MCF 10A (cell line): ENCODE results near the gene MYLK. TPM values are rescaled to one million over a fixed set of nuclear protein-coding genes. Genes with fewer than 3 reads are reported as not detected.
"Not testable (repeated sequence)": the region's sequence is repeated elsewhere in the genome, so short reads cannot be mapped to it uniquely, and the experiment has no call there.

Experiments used
- BruUV-seq: library from RNA; stranded (reverse); fragments of 400-500 nt; replicated peaks from 2 replicates; lab custom pipeline; 2021; lab: Mats Ljungman, UMichigan
- CTCF ChIA-PET: fragments of 300-600 bp; sonication (Branson Sonifier 250); formaldehyde crosslinking; extraction: SDS; loops from one replicate; lab custom pipeline; 2021; ENCODE audit warnings: antibody characterized with exemption, inconsistent platforms; lab: Yijun Ruan, JAX
- POLR2A ChIA-PET: fragments of 300-600, 350-650 bp; sonication (Branson Sonifier 250); formaldehyde crosslinking; extraction: SDS; loops from one replicate; lab custom pipeline; 2020; ENCODE audit warnings: antibody characterized with exemption, inconsistent platforms; lab: Yijun Ruan, JAX
- DNase-seq: peaks from one replicate; pipeline ENCODE4 v3.0.0-alpha.2; 2018; ENCODE audit not compliant: unreplicated experiment
- H3K27ac Mint-ChIP-seq: one replicate; pipeline ENCODE4 v1.8.0; 2022; ENCODE audit warnings: mild to moderate bottlenecking, low read depth, mixed read lengths; ENCODE audit not compliant: unreplicated experiment
- H3K27me3 Mint-ChIP-seq: one replicate; pipeline ENCODE4 v1.8.0; 2022; ENCODE audit warnings: mixed read lengths; ENCODE audit not compliant: insufficient read depth, unreplicated experiment
- H3K36me3 Mint-ChIP-seq: one replicate; pipeline ENCODE4 v1.8.0; 2022; ENCODE audit warnings: mild to moderate bottlenecking, moderate library complexity, mixed read lengths; ENCODE audit not compliant: insufficient read depth, unreplicated experiment
- H3K4me1 Mint-ChIP-seq: one replicate; pipeline ENCODE4 v1.8.0; 2022; ENCODE audit warnings: mixed read lengths; ENCODE audit not compliant: insufficient read depth, unreplicated experiment
- H3K4me3 Mint-ChIP-seq: one replicate; pipeline ENCODE4 v1.8.0; 2022; ENCODE audit warnings: mild to moderate bottlenecking, moderate library complexity, mixed read lengths; ENCODE audit not compliant: unreplicated experiment
- H3K9me3 Mint-ChIP-seq: one replicate; pipeline ENCODE4 v1.8.0; 2022; ENCODE audit warnings: mixed read lengths; ENCODE audit not compliant: unreplicated experiment
- CTCF ChIP-seq: fragments of 200-600 bp; IDR thresholded peaks from one replicate; pipeline ENCODE4 v1.8.0; 2022; ENCODE audit warnings: antibody characterized with exemption, mild to moderate bottlenecking; ENCODE audit not compliant: unreplicated experiment
- intact Hi-C: fragments of 100-400 bp; cut with micrococcal nuclease; formaldehyde crosslinking; loops from 2 replicates; pipeline ENCODE4 v1.14.1; 2022
- total RNA-seq: library from RNA; stranded (reverse); gene quantifications from 2 replicates; pipeline ENCODE4 v1.2.3, GENCODE V29; 2022

Gene MYLK
- total RNA-seq, 1 experiment from 2014 or later, result 2.3 TPM

GRCh38 chr3:123893012-123893411 is 8.9 kb upstream of the MYLK start:
- H3K4me1 Mint-ChIP-seq, result no peaks in the 10 kb centered on the region
- H3K27ac Mint-ChIP-seq, result no peak overlapping the region
- DNase-seq, result no peak
- no peak for TF ChIP-seq CTCF
- ChIA-PET CTCF (no interaction called here), POLR2A (no interaction called here)
- H3K9me3 Mint-ChIP-seq, result peaks cover 7% of the 10 kb centered on the region
- no peaks in the 10 kb centered on the region for H3K27me3 Mint-ChIP-seq
- H3K4me3 Mint-ChIP-seq, result no peak overlapping the region
- intact Hi-C loops, result no loop called here
- no TSS peak for BruUV-seq
- no peaks in the 10 kb centered on the region for H3K36me3 Mint-ChIP-seq

GRCh38 chr3:123892195-123892594 is 8.1 kb upstream of the MYLK start:
- BruUV-seq, result no TSS peak
- no peaks in the 10 kb centered on the region for H3K36me3 Mint-ChIP-seq
- H3K27me3 Mint-ChIP-seq, result no peaks in the 10 kb centered on the region
- no peak for TF ChIP-seq CTCF
- no peak overlapping the region for H3K4me3 Mint-ChIP-seq
- H3K9me3 Mint-ChIP-seq, result peaks cover 7% of the 10 kb centered on the region
- intact Hi-C loops, result no loop called here
- ChIA-PET CTCF (interaction anchor here (0.6 kb wide), 1 partner anchor 89 kb away, joined by 3 read pairs; no protein-coding TSS in a partner anchor), POLR2A (no interaction called here)
- H3K27ac Mint-ChIP-seq, result no peak overlapping the region
- DNase-seq, result no peak
- no peaks in the 10 kb centered on the region for H3K4me1 Mint-ChIP-seq

GRCh38 chr3:123890991-123891390 is 6.9 kb upstream of the MYLK start:
- DNase-seq, H3K9me3 Mint-ChIP-seq, BruUV-seq, H3K4me1 Mint-ChIP-seq, H3K27ac Mint-ChIP-seq, H3K36me3 Mint-ChIP-seq, intact Hi-C loops, H3K27me3 Mint-ChIP-seq, H3K4me3 Mint-ChIP-seq: not testable (repeated sequence)
- ChIA-PET CTCF (interaction anchor here (1.1 kb wide), 1 partner anchor 50 kb away, joined by 3 read pairs; no protein-coding TSS in a partner anchor), POLR2A (interaction anchor here (0.6 kb wide), 1 partner anchor 42 kb away, joined by 3 read pairs; no protein-coding TSS in a partner anchor)

GRCh38 chr3:123890162-123890561 is 6.0 kb upstream of the MYLK start:
- H3K36me3 Mint-ChIP-seq, H3K27ac Mint-ChIP-seq, H3K9me3 Mint-ChIP-seq, intact Hi-C loops, H3K4me1 Mint-ChIP-seq, BruUV-seq, DNase-seq, H3K4me3 Mint-ChIP-seq: not testable (repeated sequence)
- CTCF ChIA-PET, result interaction anchor here (0.6 to 1.1 kb wide), 3 partner anchors 19 to 825 kb away, joined by 3 read pairs; no protein-coding TSS in a partner anchor
- POLR2A ChIA-PET, result interaction anchor here (0.6 kb wide), 1 partner anchor 41 kb away, joined by 3 read pairs; no protein-coding TSS in a partner anchor
- peaks cover 16% of the 10 kb centered on the region for H3K27me3 Mint-ChIP-seq

GRCh38 chr3:123884993-123885392 is 861 bp upstream of the MYLK start:
- no peaks in the 10 kb centered on the region for H3K4me1 Mint-ChIP-seq
- no peak for DNase-seq
- no peaks in the 10 kb centered on the region for H3K9me3 Mint-ChIP-seq
- peaks cover 20% of the 10 kb centered on the region for H3K27me3 Mint-ChIP-seq
- H3K4me3 Mint-ChIP-seq, result no peak overlapping the region
- intact Hi-C loops, result no loop called here
- H3K27ac Mint-ChIP-seq, result no peak overlapping the region
- H3K36me3 Mint-ChIP-seq, result no peaks in the 10 kb centered on the region
- POLR2A ChIA-PET, result no interaction called here
- CTCF ChIA-PET, result interaction anchor here (0.6 to 1.1 kb wide), 3 partner anchors 23 to 162 kb away, joined by 3 read pairs; no protein-coding TSS in a partner anchor
- no peak for TF ChIP-seq CTCF
- BruUV-seq, result no TSS peak
